ENCODE results near the gene SUCO.

The SUCO gene

DNA sequence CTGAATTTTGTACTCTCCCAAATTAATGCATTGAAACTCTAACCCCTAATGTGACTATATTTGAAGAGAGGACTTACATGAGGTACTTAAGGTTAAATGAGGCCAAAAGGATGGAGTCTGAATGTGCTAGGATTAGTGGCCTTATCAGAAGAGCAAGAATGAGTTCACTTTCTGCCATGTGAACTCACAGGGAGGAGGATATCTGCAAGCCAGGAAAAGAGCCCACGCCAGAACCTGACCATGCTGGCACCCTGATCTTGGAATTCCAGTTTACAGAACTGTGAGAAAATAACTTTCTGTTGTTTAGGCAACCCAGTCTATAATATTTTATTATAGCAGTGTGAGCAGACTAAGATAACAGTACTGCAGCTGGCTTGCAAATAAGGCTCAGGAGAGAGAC is 113.7 kb downstream of the SUCO start:
- DNase-seq (ENCODE audit: low read depth in 2 of 2): no peak

DNA sequence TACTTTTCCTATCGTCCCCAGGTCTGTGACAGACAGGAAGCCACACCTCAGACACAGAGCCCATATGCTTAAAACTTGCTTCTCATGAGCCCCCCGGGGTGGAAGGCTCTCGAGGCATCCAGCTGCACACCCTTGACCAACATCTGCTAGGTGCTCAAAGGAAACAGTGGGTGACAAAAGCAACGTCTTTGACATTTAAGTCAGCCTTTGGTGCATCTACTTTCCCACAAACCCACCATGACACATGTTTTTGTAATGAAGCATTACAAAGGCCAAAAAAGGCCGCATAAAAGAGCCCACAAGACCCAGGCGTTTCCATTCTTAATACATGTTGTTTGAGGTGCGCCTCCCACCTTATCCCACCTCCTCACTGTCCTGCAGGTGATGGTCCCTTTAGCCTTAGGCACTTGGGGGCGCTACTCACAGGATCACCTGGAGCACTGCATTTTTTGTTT is 114.2 kb downstream of the SUCO start:
- DNase-seq (ENCODE audit: low read depth in 2 of 2): no peak

- DNase-seq (ENCODE audit: low read depth in 2 of 2): no peak
Observed at GRCh38 chr1:172647987-172648386, 115.0 kb downstream of the SUCO start.

GRCh38 chr1:172650474-172651193 is 117.7 kb downstream of the SUCO start:
- no peak for DNase-seq (ENCODE audit: low read depth in 2 of 2)

DNA sequence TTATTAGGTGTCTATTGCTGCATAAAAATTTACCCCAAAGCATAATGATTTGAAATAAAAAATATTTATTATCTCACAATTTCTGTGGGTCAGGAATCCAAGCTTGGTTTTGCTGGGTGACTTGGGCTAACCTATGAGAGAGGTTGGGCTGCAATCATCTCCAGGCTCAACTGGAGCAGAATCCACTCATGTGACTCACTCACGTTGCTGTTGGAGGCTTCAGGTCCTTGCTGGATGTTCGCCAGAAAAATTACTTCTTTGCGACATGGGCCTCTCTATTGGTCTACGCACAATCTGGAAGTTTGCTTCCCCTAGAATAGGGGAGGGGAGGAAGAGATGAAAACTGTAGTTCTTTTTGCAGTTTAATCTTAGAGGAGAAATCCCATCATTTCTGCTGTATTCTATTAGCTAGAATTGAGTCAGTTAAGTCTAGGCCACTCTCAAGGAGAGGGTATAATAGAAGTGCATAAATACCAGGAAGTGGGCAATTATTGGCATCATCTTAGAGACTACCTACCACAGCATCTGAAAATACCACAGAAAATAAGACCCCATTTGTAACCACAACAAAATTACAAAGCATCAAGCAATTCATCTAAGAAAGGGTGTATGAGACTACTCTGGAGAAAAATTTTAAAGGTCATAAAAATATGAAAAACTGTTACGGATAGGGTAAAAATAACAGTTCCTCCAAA is 120.2 kb downstream of the SUCO start:
- no peak for DNase-seq (ENCODE audit: low read depth in 2 of 2)

DNA sequence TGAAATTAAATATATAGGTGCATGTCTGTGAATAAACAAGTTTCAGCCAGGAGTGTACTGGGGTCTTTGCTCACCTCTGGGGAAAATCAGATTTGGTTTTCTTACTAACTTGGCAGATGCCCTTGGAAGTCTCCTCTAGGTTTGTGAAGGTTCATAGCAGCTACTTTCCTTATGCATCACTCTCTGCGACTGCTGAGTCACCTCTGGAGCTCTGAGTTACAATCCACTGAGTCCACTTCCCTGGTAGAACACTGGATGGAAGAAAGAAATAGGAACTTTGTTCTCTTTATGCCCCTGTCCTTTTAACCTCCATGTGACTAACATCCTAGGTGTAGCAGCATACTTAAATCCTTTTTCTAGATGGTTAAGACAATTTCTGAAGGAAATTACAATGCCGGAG is 121.6 kb downstream of the SUCO start:
- no peak for DNase-seq (ENCODE audit: low read depth in 2 of 2)

GRCh38 chr1:172656576-172656975 is 123.6 kb downstream of the SUCO start:
- no peak for DNase-seq (ENCODE audit: low read depth in 2 of 2)

DNA sequence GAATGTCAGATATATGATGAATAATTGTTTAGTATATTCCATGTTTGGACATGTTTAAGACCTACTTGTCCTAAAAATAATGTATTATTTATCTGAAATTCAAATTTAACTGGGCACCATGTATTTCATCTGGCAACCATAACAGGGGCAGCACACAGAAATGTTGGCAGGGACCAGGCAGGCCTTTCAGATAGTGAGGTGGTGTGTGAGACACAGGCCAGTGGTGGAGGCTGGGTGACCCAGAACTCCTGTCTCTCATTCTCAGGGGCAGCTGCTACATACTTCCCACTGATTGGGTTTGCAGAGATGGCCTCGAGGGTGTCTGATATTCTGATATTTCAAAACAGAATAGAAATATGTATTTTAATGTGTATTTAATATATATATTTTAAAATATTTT is 124.6 kb downstream of the SUCO start:
- DNase-seq (ENCODE audit: low read depth in 2 of 2): no peak

GRCh38 chr1:172658871-172659453 is 126.0 kb downstream of the SUCO start, which contains the start of gene FASLG:
FASLG (plus strand) TSS chr1:172659103; CDS start chr1:172659202, 99 bp downstream.
- peak in 1 of 2 donors; percentile 71 for DNase-seq (ENCODE audit: low read depth in 2 of 2)

DNA sequence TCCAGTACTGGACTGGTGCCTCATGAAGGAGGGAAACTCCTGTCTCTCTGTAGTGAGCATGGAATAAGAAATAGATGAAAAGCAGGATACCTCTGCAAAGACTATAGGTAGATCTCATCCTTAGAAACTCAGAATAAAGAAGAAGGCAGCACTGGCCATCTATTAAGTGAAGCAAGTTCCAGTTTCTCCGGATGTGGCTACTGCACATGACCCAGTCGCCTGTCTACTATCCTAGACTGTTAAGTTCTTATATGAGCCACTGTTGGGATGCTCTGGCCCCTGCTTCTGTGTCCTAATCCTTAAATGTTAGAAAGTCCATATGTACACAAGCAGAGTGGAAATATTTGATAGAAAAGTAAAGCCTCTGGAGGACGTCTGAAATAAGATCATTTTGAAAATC is 128.2 kb downstream of the SUCO start:
- DNase-seq (ENCODE audit: low read depth in 2 of 2): no peak
